WERI-Rb-1 (cell line): Measurements from ENCODE around the gene ZNF273.
A peak's percentile ranks its signal among the peaks of the same experiment; 100 is the strongest.
"Not testable (repeated sequence)": the region's sequence is repeated elsewhere in the genome, so short reads cannot be mapped to it uniquely, and the experiment has no call there.

Experiments
- DNase-seq: peaks from one replicate; pipeline ENCODE4 v3.0.0-alpha.2; 2020
- H3K27ac ChIP-seq: fragments of 250-450 bp; sonication (Bioruptor Pico); 2 replicates; pipeline ENCODE4 v1.5.1; 2020; ENCODE audit warnings: mild to moderate bottlenecking, moderate library complexity
- H3K27me3 ChIP-seq: fragments of 250-450 bp; sonication (Bioruptor Pico); 2 replicates; pipeline ENCODE4 v1.5.1; 2021; ENCODE audit warnings: mild to moderate bottlenecking, low read depth, moderate library complexity; ENCODE audit not compliant: insufficient read depth, severe bottlenecking
- H3K36me3 ChIP-seq: fragments of 250-450 bp; sonication (Bioruptor Pico); 2 replicates; pipeline ENCODE4 v1.5.1; 2020; ENCODE audit warnings: mild to moderate bottlenecking, moderate library complexity
- H3K4me3 ChIP-seq: 2 replicates; pipeline ENCODE4 v1.5.1; 2011; ENCODE audit warnings: low read depth, mild to moderate bottlenecking, control low read depth, low read length
- H3K9me3 ChIP-seq: fragments of 250-450 bp; sonication (Bioruptor Pico); 2 replicates; pipeline ENCODE4 v1.5.1; 2021; ENCODE audit warnings: mild to moderate bottlenecking, moderate library complexity; ENCODE audit not compliant: severe bottlenecking
- CTCF ChIP-seq: IDR thresholded peaks from 2 replicates; pipeline ENCODE4 v1.5.1; 2011; ENCODE audit warnings: low read depth, mild to moderate bottlenecking, control low read depth, inconsistent platforms, low read length

The ZNF273 gene

DNA sequence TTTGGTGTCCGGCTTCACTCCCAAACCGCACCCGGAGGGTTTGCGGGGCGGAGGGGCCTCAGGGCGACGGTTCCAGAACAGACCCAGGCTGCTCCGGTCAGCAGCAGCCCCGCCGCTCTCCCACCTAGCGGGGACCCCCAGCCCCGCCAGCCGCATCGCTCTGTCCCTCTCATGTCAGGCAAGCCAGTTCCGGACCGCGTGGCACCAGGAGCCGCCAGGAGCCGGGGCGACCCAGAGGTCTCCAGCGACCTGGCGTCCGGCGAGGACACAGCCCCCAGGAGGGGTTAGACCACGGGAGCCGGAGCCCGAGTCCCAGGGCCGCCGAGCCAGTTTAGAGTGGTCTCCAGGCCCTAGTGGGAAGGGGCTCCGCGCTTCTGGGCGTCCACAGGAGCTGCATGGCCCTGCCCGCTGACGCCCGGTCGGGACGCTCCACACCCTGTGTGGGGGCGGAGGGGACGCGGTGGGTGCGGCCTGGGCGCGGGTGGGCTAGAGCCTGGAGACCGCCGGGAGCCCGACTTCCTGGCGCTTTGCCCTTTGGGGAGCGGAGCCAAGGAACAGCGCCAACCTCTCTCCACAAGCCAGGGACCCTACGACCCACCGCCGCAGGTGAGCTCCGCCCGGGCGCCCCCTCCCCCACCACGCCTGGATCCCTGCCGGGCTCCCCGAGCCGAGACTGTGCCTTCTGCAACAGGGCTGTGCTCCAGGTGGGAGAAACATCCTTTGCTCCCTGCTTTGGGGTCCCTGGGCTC is 44.4 kb downstream of the ZNF273 start:
- Histone ChIP-seq H3K36me3 (no peaks in the 10 kb centered on the region), H3K9me3 (no peaks in the 10 kb centered on the region), H3K27ac (no peak overlapping the region), H3K4me3 (peak overlapping the region; percentile 83), H3K27me3 (no peaks in the 10 kb centered on the region)
- DNase-seq, result peak; percentile 23
- no peak for TF ChIP-seq CTCF

GRCh38 chr7:64948774-64949173 is 45.7 kb downstream of the ZNF273 start:
- not testable (repeated sequence) for H3K27me3 ChIP-seq, H3K27ac ChIP-seq, DNase-seq, H3K4me3 ChIP-seq, H3K9me3 ChIP-seq, H3K36me3 ChIP-seq

GRCh38 chr7:64950673-64951072 is 47.6 kb downstream of the ZNF273 start:
- H3K4me3 ChIP-seq, H3K36me3 ChIP-seq, H3K27me3 ChIP-seq, H3K27ac ChIP-seq, H3K9me3 ChIP-seq, DNase-seq: not testable (repeated sequence)

GRCh38 chr7:64951250-64951848 is 48.3 kb downstream of the ZNF273 start:
- DNase-seq, result no peak
- TF ChIP-seq CTCF, result peak; percentile 62

GRCh38 chr7:64959072-64959747 is 56.1 kb downstream of the ZNF273 start:
- no peak for TF ChIP-seq CTCF
- peak; percentile 39 for DNase-seq
- Histone ChIP-seq H3K4me3 (no peak overlapping the region), H3K27me3 (no peaks in the 10 kb centered on the region), H3K27ac (no peak overlapping the region), H3K9me3 (peaks cover 3% of the 10 kb centered on the region), H3K36me3 (no peaks in the 10 kb centered on the region)

More at GRCh38 chr7:64951250-64951848, 48.3 kb downstream of the ZNF273 start:
- H3K36me3 ChIP-seq, result no peaks in the 10 kb centered on the region
- H3K9me3 ChIP-seq, result no peaks in the 10 kb centered on the region
- H3K27me3 ChIP-seq, result no peaks in the 10 kb centered on the region
- no peak overlapping the region for H3K4me3 ChIP-seq
- no peak overlapping the region for H3K27ac ChIP-seq

DNA sequence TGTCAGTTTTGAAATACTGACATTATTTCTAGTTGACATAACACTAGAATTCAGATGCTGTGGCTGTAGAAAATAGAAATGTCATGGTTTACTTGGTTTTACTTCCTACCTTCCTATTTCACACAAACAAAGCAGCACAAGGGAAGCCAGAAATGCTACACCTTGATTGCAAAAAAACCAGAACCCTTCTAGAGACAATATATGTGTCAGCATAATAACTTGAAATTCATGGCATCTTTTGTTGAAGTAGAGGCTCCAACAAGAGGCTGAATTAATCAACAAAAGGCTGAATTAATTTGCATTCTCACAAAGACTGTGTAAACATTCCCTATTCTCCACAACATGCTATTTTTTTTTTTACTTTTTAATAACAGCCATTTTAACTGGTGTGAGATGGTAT is 62.5 kb downstream of the ZNF273 start:
- H3K27me3 ChIP-seq, result no peaks in the 10 kb centered on the region
- H3K27ac ChIP-seq, result no peak overlapping the region
- no peak for TF ChIP-seq CTCF
- H3K9me3 ChIP-seq, result no peaks in the 10 kb centered on the region
- no peak overlapping the region for H3K4me3 ChIP-seq
- H3K36me3 ChIP-seq, result no peaks in the 10 kb centered on the region
- DNase-seq, result no peak
